Measurements from ENCODE around the gene EHD1. TPM values are rescaled to one million over a fixed set of nuclear protein-coding genes. Genes with fewer than 3 reads are reported as not detected.

Gene EHD1
- total RNA-seq, 1 experiment from 2014 or later: 110 TPM

GRCh38 chr11:64888729-64889511, 10.5 kb upstream of the EHD1 start:
- H3F3A ChIP-seq (ENCODE audit: insufficient read depth, low read depth): peaks cover 29% of the 10 kb centered on the region; the same call in 1 of the 2 replicates
- intact Hi-C loops (cut with micrococcal nuclease; ENCODE audit: unreplicated experiment): no loop called here
- H3K4me3 ChIP-seq: no peak overlapping the region
- H3K4me1 ChIP-seq (replicated peaks; ENCODE audit: insufficient read depth): peaks cover 24% of the 10 kb centered on the region
- no peaks in the 10 kb centered on the region for H3K9me2 ChIP-seq (ENCODE audit: insufficient read depth)
- H2AFZ ChIP-seq: no peak overlapping the region
- H3K36me3 ChIP-seq (ENCODE audit: low read depth): no peaks in the 10 kb centered on the region
- H3K27me3 ChIP-seq (ENCODE audit: insufficient read depth, low read depth): no peaks in the 10 kb centered on the region
- H3K79me2 ChIP-seq (ENCODE audit: low read depth): no peaks in the 10 kb centered on the region
- DNase-seq: no peak
- no peaks in the 10 kb centered on the region for H3K9me3 ChIP-seq (ENCODE audit: insufficient read depth, low read depth)
- TF ChIP-seq CTCF (conservative IDR thresholded peaks at IDR 0.05) (no peak), EZH2 (IDR thresholded peaks at IDR 0.05; ENCODE audit: low read depth) (no peak)
- ChIA-PET POLR2A (ENCODE audit: unreplicated experiment) (interaction anchor here (0.6 kb wide), 1 partner anchor 40 kb away, joined by 3 read pairs; no protein-coding TSS in a partner anchor), CTCF (interaction anchor here (0.7 to 2.0 kb wide), 3 partner anchors 12 to 41 kb away, joined by 3 to 9 read pairs (median 9); no protein-coding TSS in a partner anchor)
- no TSS peak for BruUV-seq (replicated peaks)
- no peak overlapping the region for H3K4me2 ChIP-seq
- no peaks in the 10 kb centered on the region for H4K20me1 ChIP-seq (ENCODE audit: insufficient read depth)
- no peak overlapping the region for H3K27ac ChIP-seq

- Histone ChIP-seq H3K4me1 (replicated peaks; ENCODE audit: insufficient read depth) (peaks cover 24% of the 10 kb centered on the region), H3K4me2 (peak overlapping the region; percentile 76), H3K9me2 (ENCODE audit: insufficient read depth) (no peaks in the 10 kb centered on the region), H2AFZ (no peak overlapping the region), H3K27me3 (ENCODE audit: insufficient read depth, low read depth) (no peaks in the 10 kb centered on the region), H3F3A (ENCODE audit: insufficient read depth, low read depth) (peaks cover 29% of the 10 kb centered on the region; the same call in 1 of the 2 replicates), H3K79me2 (ENCODE audit: low read depth) (no peaks in the 10 kb centered on the region), H3K27ac (no peak overlapping the region), H4K20me1 (ENCODE audit: insufficient read depth) (no peaks in the 10 kb centered on the region), H3K36me3 (ENCODE audit: low read depth) (no peaks in the 10 kb centered on the region), H3K4me3 (no peak overlapping the region; the same call in 1 of the 2 replicates), H3K9me3 (ENCODE audit: insufficient read depth, low read depth) (no peaks in the 10 kb centered on the region)
- no peak for DNase-seq
- intact Hi-C loops (cut with micrococcal nuclease; ENCODE audit: unreplicated experiment): no loop called here
- POLR2A ChIA-PET (ENCODE audit: unreplicated experiment): interaction anchor here (0.7 kb wide), 1 partner anchor 39 kb away, joined by 3 read pairs; no protein-coding TSS in a partner anchor
- no TSS peak for BruUV-seq (replicated peaks)
- TF ChIP-seq CTCF (conservative IDR thresholded peaks at IDR 0.05): no peak
- TF ChIP-seq EZH2 (IDR thresholded peaks at IDR 0.05; ENCODE audit: low read depth): no peak
- CTCF ChIA-PET: interaction anchor here (0.6 to 1.5 kb wide), 10 partner anchors 12 to 84 kb away, joined by 3 to 13 read pairs (median 4); partner anchors contain the start of gene MAJIN
Measured at GRCh38 chr11:64888406-64888728, 9.9 kb upstream of the EHD1 start.

- Histone ChIP-seq H3K4me2 (peak overlapping the region; percentile 76), H4K20me1 (ENCODE audit: insufficient read depth) (no peaks in the 10 kb centered on the region), H3K9me3 (ENCODE audit: insufficient read depth, low read depth) (no peaks in the 10 kb centered on the region), H3K36me3 (ENCODE audit: low read depth) (no peaks in the 10 kb centered on the region), H3F3A (ENCODE audit: insufficient read depth, low read depth) (peaks cover 29% of the 10 kb centered on the region; the same call in 1 of the 2 replicates), H3K79me2 (ENCODE audit: low read depth) (no peaks in the 10 kb centered on the region), H3K27me3 (ENCODE audit: insufficient read depth, low read depth) (no peaks in the 10 kb centered on the region), H2AFZ (no peak overlapping the region; the same call in 1 of the 2 replicates), H3K27ac (no peak overlapping the region), H3K4me3 (peak overlapping the region; percentile 41; the same call in 1 of the 2 replicates), H3K9me2 (ENCODE audit: insufficient read depth) (no peaks in the 10 kb centered on the region), H3K4me1 (replicated peaks; ENCODE audit: insufficient read depth) (peaks cover 24% of the 10 kb centered on the region)
- TF ChIP-seq EZH2 (IDR thresholded peaks at IDR 0.05; ENCODE audit: low read depth) (no peak), CTCF (conservative IDR thresholded peaks at IDR 0.05) (peak; percentile 99)
- CTCF ChIA-PET: interaction anchor here (0.6 to 1.5 kb wide), 11 partner anchors 11 to 84 kb away, joined by 3 to 13 read pairs (median 4); partner anchors contain the start of gene MAJIN
- DNase-seq: peak in 1 of 2 experiments; percentile 87
- intact Hi-C loops (cut with micrococcal nuclease; ENCODE audit: unreplicated experiment): no loop called here
- no TSS peak for BruUV-seq (replicated peaks)
- POLR2A ChIA-PET (ENCODE audit: unreplicated experiment): interaction anchor here (0.7 kb wide), 1 partner anchor 39 kb away, joined by 3 read pairs; no protein-coding TSS in a partner anchor
Measured at GRCh38 chr11:64887757-64888405, 9.5 kb upstream of the EHD1 start.

All from PC-9 (cell line).